NCI-H2081 treated with DMSO at 0.1 percent for 48 hours (cell line): ENCODE data around the gene MARCHF11.

ENCODE experiments used
- DNase-seq: peaks from one replicate; lab custom pipeline; 2025; lab: John Stamatoyannopoulos, UW

The MARCHF11 gene

DNA sequence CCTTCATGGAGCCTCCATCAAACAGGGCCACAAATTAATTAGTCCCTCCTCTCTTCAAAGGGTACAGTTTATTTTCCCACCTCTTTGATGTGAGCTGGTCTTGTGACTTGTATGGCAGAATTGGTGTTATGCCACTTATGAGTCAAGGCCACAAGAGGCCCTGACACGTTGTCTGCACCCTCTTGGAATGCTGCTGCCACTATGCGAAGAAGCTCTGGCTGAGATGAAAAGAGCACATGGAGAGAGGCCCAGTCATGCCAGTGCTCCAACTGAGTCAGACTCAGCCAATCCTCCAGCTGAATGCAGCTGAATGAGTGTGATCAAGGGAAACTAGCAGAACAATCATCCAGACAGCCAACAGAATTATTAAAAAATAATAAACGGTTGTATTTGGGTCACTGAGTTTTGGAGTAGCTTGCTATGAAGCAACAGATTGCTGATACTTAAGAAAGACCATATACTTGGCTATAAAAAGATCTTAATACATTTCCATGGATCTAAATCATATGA is 128.3 kb downstream of the MARCHF11 start:
- DNase-seq: no peak

DNA sequence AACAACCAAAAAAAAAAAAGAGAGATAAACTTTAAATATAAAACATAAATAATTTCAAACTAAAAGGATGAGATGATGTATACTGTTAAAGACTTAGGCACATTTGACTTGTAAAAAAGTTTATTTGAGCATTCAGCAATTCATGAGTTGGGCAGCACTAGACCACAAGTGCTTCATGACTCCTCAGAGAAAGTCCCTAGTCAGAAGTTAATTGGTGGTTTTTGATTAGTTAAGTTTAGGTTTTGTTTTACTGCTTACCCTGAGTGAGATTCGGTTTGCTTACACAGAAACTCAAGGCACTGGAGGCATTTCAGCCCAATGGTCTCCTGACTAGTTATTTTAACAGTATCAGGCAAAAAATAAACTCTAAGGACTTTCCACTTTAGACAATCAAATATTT is 129.2 kb downstream of the MARCHF11 start:
- no peak for DNase-seq

DNA sequence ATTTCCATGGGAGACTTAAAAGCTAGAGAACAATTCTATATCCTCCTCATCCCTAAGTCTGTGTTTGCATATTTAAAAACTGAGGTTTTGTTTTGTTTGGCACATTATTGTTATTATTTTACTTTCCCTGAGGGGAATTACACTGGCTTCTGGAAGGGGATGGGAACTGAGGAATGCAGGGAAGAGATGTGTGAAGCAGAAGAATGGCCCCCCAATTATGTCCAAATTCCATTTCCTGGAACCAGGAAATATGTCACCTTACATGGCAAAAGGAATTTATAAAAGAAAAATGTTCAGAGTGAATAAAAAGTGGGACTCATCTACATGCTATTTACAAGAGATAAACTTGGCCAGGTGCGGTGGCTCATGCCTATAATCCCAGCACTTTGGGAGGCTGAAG is 129.8 kb downstream of the MARCHF11 start:
- DNase-seq: no peak

GRCh38 chr5:16048132-16048531 is 131.5 kb downstream of the MARCHF11 start:
- DNase-seq: no peak

- DNase-seq: no peak
Observed at GRCh38 chr5:16043349-16043965, 136.1 kb downstream of the MARCHF11 start.

DNA sequence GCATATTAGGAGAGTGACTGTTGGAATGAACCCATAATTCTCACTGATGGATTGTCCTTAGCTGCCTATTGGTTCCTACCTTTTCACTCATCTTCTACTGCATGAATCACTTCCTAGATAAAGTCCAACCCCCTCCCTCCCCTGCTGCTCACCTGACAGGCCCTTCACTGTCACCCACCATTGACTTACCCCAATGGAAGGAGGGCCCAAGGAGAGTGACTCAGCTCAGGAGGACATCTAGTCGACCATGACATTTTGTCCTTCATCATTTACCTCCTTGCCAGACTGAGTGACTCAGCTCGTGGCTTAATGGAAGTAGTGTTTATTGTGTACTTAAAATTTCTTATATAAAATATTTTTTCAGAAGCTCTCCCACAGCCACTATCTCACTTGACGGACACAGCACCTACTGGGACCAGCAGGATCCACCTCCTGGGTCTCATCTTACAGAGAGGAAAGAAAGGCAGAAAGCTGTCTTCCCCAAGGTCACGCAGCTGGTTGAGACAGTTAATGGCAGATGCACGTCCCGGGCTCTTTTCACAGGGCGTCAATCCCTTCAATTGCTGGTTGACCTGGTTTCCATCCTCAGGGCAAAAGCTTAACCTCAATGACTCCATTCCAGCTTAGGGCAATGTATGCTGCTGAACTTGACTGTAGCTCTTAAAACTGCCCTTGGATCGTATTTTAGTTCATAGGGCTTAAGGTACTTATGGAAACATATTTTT is 142.3 kb downstream of the MARCHF11 start:
- DNase-seq: no peak

- DNase-seq: no peak
Observed at GRCh38 chr5:16034319-16035001, 145.1 kb downstream of the MARCHF11 start.

- no peak for DNase-seq
Observed at GRCh38 chr5:16033187-16033925, 146.2 kb downstream of the MARCHF11 start.

DNA sequence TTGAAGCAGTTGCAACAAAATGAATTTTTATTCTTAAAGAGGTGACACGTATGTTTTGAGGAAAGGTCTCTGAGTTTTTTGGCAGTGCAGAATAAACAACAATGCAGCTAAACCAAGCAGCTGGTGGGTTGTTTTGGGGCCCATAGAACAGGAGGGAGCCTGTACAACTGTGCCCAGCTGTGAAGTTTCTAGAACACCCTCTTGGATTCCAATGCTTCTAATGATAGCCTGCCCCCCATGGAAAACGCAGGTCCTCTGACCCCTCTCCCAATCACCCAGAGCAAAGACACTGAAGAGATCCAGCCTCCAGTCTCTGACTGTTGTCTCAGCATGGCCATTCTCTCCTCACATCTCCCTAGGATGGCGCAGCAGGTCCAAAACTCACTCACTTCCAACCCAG is 150.9 kb downstream of the MARCHF11 start:
- DNase-seq: no peak

- no peak for DNase-seq
Observed at GRCh38 chr5:16025681-16026080, 153.9 kb downstream of the MARCHF11 start.

DNA sequence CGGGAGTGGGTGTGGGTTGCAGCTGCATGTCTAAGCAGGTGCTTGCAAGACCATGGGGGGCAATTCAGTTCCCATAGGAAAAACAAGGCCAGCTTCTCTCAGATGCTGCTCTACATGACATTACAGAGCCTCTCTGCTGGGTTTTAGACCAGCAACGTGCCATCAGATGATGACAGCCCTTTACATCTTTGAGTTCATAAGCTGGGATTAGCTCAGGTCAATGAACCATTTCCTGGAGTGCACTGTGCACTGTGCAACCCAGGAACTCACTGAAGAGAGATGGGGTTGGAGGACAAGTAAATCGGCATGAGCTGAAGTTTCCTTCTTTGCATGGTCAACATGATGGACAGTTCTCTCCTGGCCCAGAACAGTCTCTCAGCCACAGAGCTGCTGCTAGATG is 160.6 kb downstream of the MARCHF11 start:
- no peak for DNase-seq

DNA sequence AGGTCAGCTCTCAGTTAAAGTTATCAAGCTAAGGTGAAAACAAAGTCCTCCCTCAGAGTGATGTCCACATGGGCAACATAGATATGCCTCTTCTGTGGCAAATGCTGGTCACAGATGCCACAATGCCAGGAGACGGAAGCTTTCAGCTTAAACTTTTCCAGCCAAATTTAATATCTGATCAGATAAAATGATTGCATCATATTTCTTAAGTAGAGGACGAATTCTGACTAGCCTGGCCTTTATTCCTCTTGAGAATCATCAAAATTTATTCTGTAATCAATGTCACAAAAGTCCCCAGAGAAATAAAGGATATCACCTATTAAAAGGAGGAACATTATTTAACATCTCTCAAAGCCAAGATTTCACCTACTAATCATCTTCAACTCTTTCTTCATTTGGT is 161.9 kb downstream of the MARCHF11 start:
- DNase-seq: no peak
